GM04504 (cell line): Measurements from ENCODE around the gene THSD7A.
A peak's percentile ranks its signal among the peaks of the same experiment; 100 is the strongest.

Experiments used
- DNase-seq: peaks from one replicate; pipeline ENCODE4 v3.0.0-alpha.2; 2012; ENCODE audit warnings: low read depth

The THSD7A gene

DNA sequence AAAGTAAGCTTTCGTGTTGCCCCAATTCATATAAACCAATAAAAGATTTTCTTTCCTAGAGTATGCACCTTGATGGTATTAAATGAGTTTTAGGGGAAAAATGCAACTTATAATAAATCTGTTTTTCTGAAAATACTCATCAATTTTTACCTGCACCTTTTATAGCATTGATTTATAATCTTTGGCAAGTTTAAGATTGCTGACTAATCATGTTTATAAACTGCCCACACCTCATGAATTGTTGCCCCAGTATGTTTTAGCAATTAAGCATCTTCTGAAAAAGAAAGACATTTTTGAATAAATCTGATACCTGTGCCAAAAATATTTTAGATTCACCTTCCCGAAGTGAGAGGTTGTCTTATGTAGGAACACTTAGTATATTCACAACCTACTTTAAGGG is 420.0 kb downstream of the THSD7A start:
- no peak for DNase-seq

DNA sequence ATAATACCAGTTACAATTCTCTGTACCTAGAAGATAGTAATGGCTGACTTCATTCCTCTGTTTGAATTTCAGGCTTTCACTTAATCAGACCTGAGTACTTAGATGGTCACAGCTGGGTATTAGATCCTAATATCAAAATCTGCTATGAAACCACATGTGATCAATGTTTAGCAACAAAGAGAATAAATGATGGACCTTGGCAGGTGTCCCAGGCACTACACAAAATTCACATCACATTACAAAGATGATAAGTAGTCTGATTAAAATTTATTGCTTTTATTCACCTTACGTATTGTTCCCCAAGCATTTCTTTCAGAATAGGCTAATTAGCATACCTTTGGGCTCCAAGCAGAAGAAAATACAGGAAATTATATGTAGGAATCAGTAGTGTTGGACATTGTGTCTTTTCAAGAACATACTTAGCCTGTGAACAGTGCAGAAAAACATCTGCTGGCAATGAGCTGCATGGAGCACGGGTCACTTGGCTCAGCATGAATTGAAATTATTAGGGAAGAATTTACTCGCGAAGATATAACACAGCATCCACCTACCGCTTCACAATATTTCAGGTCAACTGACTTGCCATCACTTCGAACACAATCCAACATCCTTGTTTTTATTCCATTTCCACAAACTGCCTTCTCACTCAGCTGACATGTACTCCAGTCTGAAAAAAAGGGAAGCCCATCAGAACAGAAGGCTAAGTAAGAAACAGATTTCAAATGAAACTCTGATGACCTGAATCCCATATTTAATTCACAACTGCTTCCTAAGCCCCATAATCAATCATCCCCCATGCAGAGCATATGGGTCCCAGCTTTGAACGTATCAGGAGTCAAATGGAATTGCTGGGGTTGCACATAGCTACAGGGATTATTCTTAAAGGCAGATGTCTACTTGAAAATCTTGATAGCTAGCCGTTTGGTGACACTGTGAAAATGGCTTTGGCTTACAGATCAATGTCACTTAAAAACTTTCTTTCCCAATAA is 421.0 kb downstream of the THSD7A start:
- DNase-seq: no peak

- DNase-seq: no peak
These were observed 427.6 kb downstream of the THSD7A start for GRCh38 chr7:11404355-11404754.

- DNase-seq: no peak
These were observed 428.2 kb downstream of the THSD7A start for GRCh38 chr7:11403781-11404180.

DNA sequence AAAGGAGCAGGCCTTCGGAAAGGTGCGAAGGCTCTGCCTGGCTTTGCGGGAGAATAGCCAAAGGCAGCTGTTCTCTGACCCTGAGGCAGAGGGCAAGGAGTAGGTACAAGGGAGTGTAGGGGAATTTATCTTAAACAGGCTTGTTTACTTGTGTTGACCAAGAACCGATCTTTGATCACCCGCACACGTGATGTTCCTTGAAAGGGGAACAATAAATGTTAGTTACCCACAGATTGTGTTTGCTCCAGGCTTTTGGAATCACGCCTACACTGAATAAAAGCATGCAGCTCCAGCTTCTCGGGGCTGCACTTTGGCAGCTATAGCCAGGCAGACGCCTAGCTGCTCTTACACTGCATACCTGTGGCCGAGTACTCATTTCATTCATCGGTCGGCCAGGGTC is 437.6 kb downstream of the THSD7A start:
- no peak for DNase-seq

GRCh38 chr7:11379641-11380040 is 452.4 kb downstream of the THSD7A start:
- DNase-seq: no peak

- DNase-seq: no peak
These were observed 455.5 kb downstream of the THSD7A start for GRCh38 chr7:11376529-11376928.

- no peak for DNase-seq
These were observed 457.4 kb downstream of the THSD7A start for GRCh38 chr7:11374629-11375028.

GRCh38 chr7:11373546-11374142 is 458.4 kb downstream of the THSD7A start:
- no peak for DNase-seq

- DNase-seq: no peak
These were observed 462.3 kb downstream of the THSD7A start for GRCh38 chr7:11369696-11370095.

DNA sequence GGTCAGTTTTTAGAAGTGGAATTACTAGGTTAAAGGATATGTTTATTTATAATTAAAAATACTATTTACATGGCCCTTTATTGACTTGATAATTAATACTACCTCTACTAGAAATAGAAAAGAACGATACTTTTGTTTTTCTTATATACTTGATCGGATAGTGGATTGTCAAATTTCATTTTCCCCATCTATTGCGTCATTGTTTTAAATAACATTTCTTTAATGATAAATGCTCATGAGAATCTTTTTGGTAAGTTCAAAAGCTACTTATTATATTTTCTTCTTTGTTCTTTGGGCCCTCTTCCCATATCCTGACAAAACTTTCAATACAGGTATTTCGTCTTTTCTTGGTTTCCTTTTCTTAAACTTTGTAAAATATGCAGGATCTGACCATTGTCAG is 465.9 kb downstream of the THSD7A start:
- no peak for DNase-seq

- DNase-seq: no peak
These were observed 473.4 kb downstream of the THSD7A start for GRCh38 chr7:11358637-11359036.

DNA sequence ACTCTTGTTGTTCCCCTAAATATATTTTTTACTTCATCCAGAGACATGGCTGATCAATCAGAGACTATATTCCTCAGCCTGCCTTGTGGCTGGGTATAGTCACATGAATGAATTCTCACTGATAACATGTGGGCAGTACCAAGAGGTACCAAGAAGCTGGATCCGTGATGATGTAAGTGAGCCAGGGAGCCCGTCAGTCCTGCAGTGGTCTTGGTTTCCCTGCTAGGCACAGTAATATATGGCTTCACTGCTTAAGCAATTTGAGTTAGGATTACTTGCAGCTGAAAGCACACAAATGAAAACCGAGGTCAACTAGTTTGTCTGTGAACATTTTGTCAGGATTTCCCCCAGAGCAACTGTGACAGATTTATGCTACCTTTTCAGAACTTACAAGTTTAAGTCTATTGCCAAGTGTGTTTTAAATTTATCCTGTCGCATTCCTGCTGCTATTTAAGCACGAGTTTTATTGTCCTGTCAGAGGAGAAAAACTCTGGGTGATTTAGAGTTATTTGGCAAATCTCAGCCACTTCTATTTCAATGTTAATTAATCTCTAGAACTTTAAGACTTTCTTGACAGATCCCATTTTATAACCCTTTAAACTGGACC is 476.5 kb downstream of the THSD7A start:
- no peak for DNase-seq

- DNase-seq: no peak
These were observed 485.7 kb downstream of the THSD7A start for GRCh38 chr7:11346302-11346701.

GRCh38 chr7:11345621-11346020 is 486.4 kb downstream of the THSD7A start:
- peak; percentile 22 for DNase-seq

DNA sequence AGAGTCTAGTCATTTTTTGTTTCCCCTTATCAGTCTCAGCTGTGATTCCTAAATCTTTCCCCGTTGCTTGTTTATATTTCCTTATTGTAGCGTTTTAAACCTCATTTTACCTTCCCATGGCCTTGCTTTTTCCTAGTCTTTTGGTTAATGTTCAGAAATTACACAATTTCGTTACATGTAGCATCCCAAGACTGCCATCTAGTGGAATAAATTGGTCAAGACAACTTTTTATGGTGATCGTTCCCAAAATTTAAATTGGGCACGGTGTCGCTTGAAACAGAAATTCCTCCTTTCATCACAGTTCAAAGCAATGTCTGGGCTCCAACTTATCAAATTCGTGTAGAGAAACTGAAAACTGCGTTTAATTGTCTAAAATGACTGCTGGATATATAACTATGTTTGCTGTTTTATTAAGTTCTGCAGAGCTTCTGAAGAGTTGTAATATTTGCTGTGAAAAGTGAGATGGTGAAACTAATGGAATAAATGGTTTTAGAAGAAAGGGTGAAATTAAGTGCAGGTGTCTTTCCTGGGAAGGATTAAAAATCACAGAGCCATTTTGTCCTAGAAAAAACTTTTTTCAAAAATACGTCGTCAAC is 488.1 kb downstream of the THSD7A start:
- DNase-seq: peak; percentile 20

GRCh38 chr7:11343136-11343535 is 488.9 kb downstream of the THSD7A start:
- DNase-seq: no peak

DNA sequence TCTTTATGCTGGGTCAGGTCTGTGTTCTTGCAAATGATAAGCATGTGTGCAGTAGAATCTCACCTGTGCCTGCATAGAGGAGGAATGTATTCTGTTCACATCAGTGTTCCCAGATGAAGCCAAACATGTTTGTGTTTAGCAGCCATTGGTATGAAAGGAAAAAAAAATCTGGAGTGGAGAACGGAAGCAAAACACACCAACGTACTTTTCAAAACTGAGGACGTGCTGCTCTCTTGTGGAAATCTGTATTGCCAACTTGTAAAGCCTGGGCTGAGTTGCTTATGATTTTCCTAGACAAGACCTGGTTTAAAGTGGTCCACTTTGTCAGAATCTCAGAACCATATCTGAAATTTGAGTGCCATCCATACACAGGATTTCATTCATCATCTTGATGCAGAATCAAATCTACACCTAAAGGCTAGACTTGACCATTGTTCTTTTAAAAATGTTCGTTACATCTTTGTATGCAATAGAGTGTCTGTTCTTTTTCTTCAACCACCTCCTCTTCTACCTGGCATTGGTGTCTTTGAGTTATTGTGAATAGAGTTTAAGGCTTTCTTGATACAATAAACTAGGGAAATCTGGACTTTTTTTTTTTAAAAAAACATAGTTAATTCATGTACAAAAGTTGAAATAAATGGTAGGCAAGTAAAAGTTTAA is 490.6 kb downstream of the THSD7A start:
- peak; percentile 9 for DNase-seq

- no peak for DNase-seq
These were observed 495.6 kb downstream of the THSD7A start for GRCh38 chr7:11336432-11336831.

DNA sequence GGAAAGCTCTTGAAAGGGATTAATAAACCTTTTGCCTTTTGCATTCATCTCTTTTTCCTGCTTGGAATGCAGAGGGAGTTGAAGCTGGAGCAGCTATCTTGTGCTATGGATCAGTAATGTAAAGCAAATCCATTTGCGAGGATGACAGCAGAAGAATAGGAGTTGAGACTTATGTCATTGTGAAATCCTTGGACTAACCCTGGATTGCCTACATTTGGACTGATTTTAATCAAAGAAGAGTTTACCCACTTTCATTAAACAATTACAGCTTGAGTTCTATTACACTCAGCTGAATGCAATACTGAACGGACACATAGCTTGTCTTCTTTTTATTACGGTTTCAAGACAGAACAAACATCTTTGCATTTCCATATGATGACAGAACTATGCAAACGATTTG is 496.1 kb downstream of the THSD7A start:
- no peak for DNase-seq

GRCh38 chr7:11332865-11333228 is 499.2 kb downstream of the THSD7A start:
- no peak for DNase-seq

DNA sequence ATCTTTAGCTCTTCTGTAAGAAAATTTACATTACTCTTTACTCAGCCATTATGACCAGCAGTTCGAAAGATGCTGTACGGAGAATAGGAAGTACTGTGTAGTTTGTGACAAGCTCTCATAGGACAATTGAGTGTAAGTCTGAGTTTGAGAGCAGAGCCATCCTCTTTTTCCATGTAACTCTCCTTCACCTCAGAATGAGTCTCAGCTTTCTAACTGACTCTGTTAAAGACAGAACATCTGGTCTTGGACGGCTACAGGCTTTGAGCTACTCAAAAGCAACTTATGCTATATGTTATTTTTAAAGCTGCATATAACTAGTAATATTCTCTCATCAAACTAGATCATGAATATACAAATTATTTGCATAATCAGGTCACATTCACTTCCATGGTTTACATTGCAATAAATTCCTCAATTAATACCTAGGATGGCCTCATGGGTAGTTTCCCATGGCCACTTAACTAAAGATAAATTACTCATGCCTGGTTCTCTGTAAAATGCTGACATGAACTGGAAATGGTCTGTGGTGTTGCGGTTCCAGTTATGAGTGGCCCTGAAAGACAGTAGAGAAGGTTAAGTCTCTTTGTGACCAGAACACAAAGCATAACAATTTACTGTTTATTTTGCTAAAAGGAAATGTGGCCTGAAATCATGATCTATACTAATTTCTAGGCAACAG is 499.7 kb downstream of the THSD7A start:
- DNase-seq: no peak
